H1 (cell line): ENCODE data around the gene LARP1. TPM values are rescaled to one million over a fixed set of nuclear protein-coding genes. Genes with fewer than 3 reads are reported as not detected.

Source experiments
- CTCF ChIA-PET: fragments of 300-600 bp; sonication (Branson Sonifier 250); formaldehyde crosslinking; loops from one replicate; lab custom pipeline; 2021; ENCODE audit not compliant: partially characterized antibody; lab: Charles Lee
- POLR2A ChIA-PET: fragments of 300-600 bp; sonication (Branson Sonifier 250); formaldehyde crosslinking; loops from one replicate; lab custom pipeline; 2021; ENCODE audit warnings: inconsistent platforms; ENCODE audit not compliant: partially characterized antibody; lab: Charles Lee
- DNase-seq, 2 experiments: peaks; one replicate each; pipeline versions ENCODE4 v3.0.0 to v3.0.0-alpha.2; 2010 to 2022; ENCODE audit warnings: low spot score in 2 of 2, low read depth in 1 of 2, mixed read lengths in 1 of 2
- FAIRE-seq: peaks from 2 replicates; lab custom pipeline; 2011; peaks lifted over from hg19 to GRCh38; lab: Jason Lieb, UNC
- H2AFZ ChIP-seq: 2 replicates; pipeline ENCODE4 v1.8.1; 2012; ENCODE audit warnings: low read length, inconsistent platforms
- H2AK5ac ChIP-seq: 2 replicates; pipeline ENCODE4 v1.6.1; 2013; ENCODE audit warnings: low read depth, low read length
- H2BK120ac ChIP-seq: replicated peaks from 2 replicates; pipeline ENCODE3; 2013; ENCODE audit warnings: low read depth, low read length, inconsistent platforms
- H2BK12ac ChIP-seq: 2 replicates; pipeline ENCODE4 v1.6.1; 2013; ENCODE audit warnings: low read depth, low read length
- H2BK15ac ChIP-seq: 2 replicates; pipeline ENCODE4 v1.6.1; 2013; ENCODE audit warnings: low read length
- H2BK20ac ChIP-seq: 2 replicates; pipeline ENCODE4 v1.6.1; 2013; ENCODE audit warnings: low read length
- H2BK5ac ChIP-seq: 2 replicates; pipeline ENCODE4 v1.6.1; 2013; ENCODE audit warnings: low read depth, low read length
- H3K14ac ChIP-seq: 2 replicates; pipeline ENCODE4 v1.6.1; 2013; ENCODE audit warnings: inconsistent platforms; ENCODE audit not compliant: insufficient read length
- H3K18ac ChIP-seq: 2 replicates; pipeline ENCODE4 v1.6.1; 2013; ENCODE audit warnings: low read length; ENCODE audit errors: extremely low read depth
- H3K23ac ChIP-seq: 2 replicates; pipeline ENCODE4 v1.6.1; 2013; ENCODE audit warnings: inconsistent platforms; ENCODE audit not compliant: insufficient read length
- H3K23me2 ChIP-seq: 2 replicates; pipeline ENCODE4 v1.6.1; 2013; ENCODE audit warnings: low read depth, low read length
- H3K27ac ChIP-seq: 2 replicates; pipeline ENCODE4 v1.6.1; 2011; ENCODE audit warnings: low read depth, low read length, inconsistent platforms
- H3K27me3 ChIP-seq, 4 experiments: replicated peaks in 1 of 4; 1 replicate in 1 of 4; 2 replicates in 3 of 4; pipeline versions ENCODE4 v1.6.1 to v1.8.1; 2011 to 2013; ENCODE audit warnings: low read length in 3 of 4, mild to moderate bottlenecking in 3 of 4, inconsistent platforms in 2 of 4, mixed read lengths in 2 of 4, moderate library complexity in 1 of 4; ENCODE audit not compliant: control insufficient read depth in 3 of 4, insufficient read depth in 3 of 4; ENCODE audit errors: extremely low read depth in 1 of 4
- H3K36me3 ChIP-seq, 4 experiments: 2 replicates each; pipeline versions ENCODE4 v1.6.1 to v1.8.1; 2011 to 2013; ENCODE audit warnings: mild to moderate bottlenecking in 4 of 4, low read length in 3 of 4, moderate library complexity in 2 of 4, control low read depth in 1 of 4, inconsistent platforms in 1 of 4; ENCODE audit not compliant: insufficient read depth in 4 of 4, control insufficient read depth in 2 of 4
- H3K4ac ChIP-seq: replicated peaks from 2 replicates; pipeline ENCODE3; 2013; ENCODE audit warnings: low read length, low read depth, mixed read lengths, inconsistent platforms; ENCODE audit not compliant: insufficient read length
- H3K4me1 ChIP-seq, 4 experiments: replicated peaks in 1 of 4; 1 replicate in 1 of 4; 2 replicates in 3 of 4; pipeline versions ENCODE4 v1.6.1 to v1.8.1; 2011 to 2013; ENCODE audit warnings: low read length in 3 of 4, inconsistent platforms in 2 of 4, mixed read lengths in 1 of 4; ENCODE audit not compliant: insufficient read depth in 4 of 4, control insufficient read depth in 3 of 4
- H3K4me2 ChIP-seq, 2 experiments: 2 replicates each; pipeline versions ENCODE4 v1.6.1 to v1.8.1; 2011 to 2013; ENCODE audit warnings: low read depth in 2 of 2, low read length in 2 of 2, control low read depth in 1 of 2, inconsistent platforms in 1 of 2, mild to moderate bottlenecking in 1 of 2; ENCODE audit not compliant: insufficient read depth in 1 of 2
- H3K4me3 ChIP-seq, 4 experiments: fragments of 200-600, 300-600 bp in 1 of 4; sonication (generic), shearing (Covaris generic), sonication (Bioruptor Twin) in 1 of 4; 2 replicates each; pipeline versions ENCODE4 v1.5.1 to v1.8.1; 2011 to 2016; ENCODE audit warnings: low read length in 4 of 4, low read depth in 3 of 4, control low read depth in 2 of 4, inconsistent platforms in 2 of 4, mild to moderate bottlenecking in 2 of 4, mixed read lengths in 1 of 4, moderate library complexity in 1 of 4; ENCODE audit not compliant: insufficient read depth in 2 of 4; ENCODE audit errors: extremely low read depth in 1 of 4
- H3K56ac ChIP-seq: replicated peaks from 2 replicates; pipeline ENCODE3; 2013; ENCODE audit warnings: low read depth, mild to moderate bottlenecking, mixed read lengths, low read length, inconsistent platforms; ENCODE audit not compliant: insufficient read length
- H3K79me1 ChIP-seq: 2 replicates; pipeline ENCODE4 v1.6.1; 2013; ENCODE audit warnings: low read depth, low read length, control low read depth
- H3K79me2 ChIP-seq, 2 experiments: 2 replicates each; pipeline versions ENCODE4 v1.6.1 to v1.8.1; 2012 to 2013; ENCODE audit warnings: low read length in 2 of 2, mild to moderate bottlenecking in 2 of 2, inconsistent platforms in 1 of 2; ENCODE audit not compliant: insufficient read depth in 2 of 2, control insufficient read depth in 1 of 2
- H3K9ac ChIP-seq, 4 experiments: replicated peaks in 1 of 4; 1 replicate in 1 of 4; 2 replicates in 3 of 4; pipeline versions ENCODE4 v1.6.1 to v1.8.1; 2011 to 2013; ENCODE audit warnings: low read depth in 3 of 4, low read length in 3 of 4, control low read depth in 2 of 4, mild to moderate bottlenecking in 2 of 4, moderate library complexity in 2 of 4, inconsistent platforms in 1 of 4; ENCODE audit errors: extremely low read depth in 1 of 4
- H3K9me3 ChIP-seq, 2 experiments: 2 replicates each; pipeline versions ENCODE4 v1.6.1 to v1.8.1; 2012 to 2013; ENCODE audit warnings: mild to moderate bottlenecking in 2 of 2, moderate library complexity in 2 of 2, control low read depth in 1 of 2, inconsistent platforms in 1 of 2, low read depth in 1 of 2, low read length in 1 of 2, mixed read lengths in 1 of 2; ENCODE audit not compliant: insufficient read depth in 2 of 2
- H4K20me1 ChIP-seq, 2 experiments: replicated peaks in 1 of 2; 2 replicates each; pipeline versions ENCODE3 to v1.8.1; 2011 to 2013; ENCODE audit warnings: inconsistent platforms in 2 of 2, low read length in 2 of 2, mild to moderate bottlenecking in 1 of 2; ENCODE audit not compliant: insufficient read depth in 2 of 2, control insufficient read depth in 1 of 2
- H4K5ac ChIP-seq: 2 replicates; pipeline ENCODE4 v1.6.1; 2013; ENCODE audit warnings: low read length, low read depth, mixed read lengths, inconsistent platforms; ENCODE audit not compliant: insufficient read length
- H4K8ac ChIP-seq: 2 replicates; pipeline ENCODE4 v1.8.0; 2013; ENCODE audit warnings: mild to moderate bottlenecking, moderate library complexity, low read length, inconsistent platforms; ENCODE audit not compliant: insufficient read depth; ENCODE audit errors: extremely low read depth
- H4K91ac ChIP-seq: replicated peaks from 2 replicates; pipeline ENCODE3; 2013; ENCODE audit warnings: low read length, mixed read lengths, inconsistent platforms; ENCODE audit not compliant: insufficient read length
- POLR2AphosphoS5 ChIP-seq: IDR thresholded peaks from 2 replicates; pipeline ENCODE4 v1.6.1; 2011; ENCODE audit warnings: low read depth, low read length
- WGBS, 2 experiments: shearing (Covaris generic) in 1 of 2; methylation state at CpG; one replicate each; pipeline versions ENCODE4 v1.1.6 to v1.1.7; 2013 to 2015; ENCODE audit warnings: low lambda C conversion rate in 2 of 2, mixed read lengths in 2 of 2, inconsistent platforms in 1 of 2, low coverage in 1 of 2, missing lambda C conversion rate in 1 of 2; ENCODE audit not compliant: insufficient replicate concordance in 2 of 2, insufficient coverage in 1 of 2, insufficient read length in 1 of 2; ENCODE audit errors: extremely low coverage in 1 of 2, missing lambda C conversion rate in 1 of 2; 5-methylcytosine and 5-hydroxymethylcytosine counted together
- polyA plus RNA-seq, 7 experiments: library from polyadenylated mRNA; depleted of rRNA in 3 of 7; stranded (reverse) in 5 of 7; unstranded in 2 of 7; fragments of >200 nt in 5 of 7; fragments of 200-250 nt in 2 of 7; gene quantifications; 1 replicate in 5 of 7; 2 replicates in 1 of 7; 4 replicates in 1 of 7; pipeline versions ENCODE4 v1.2.1 to v1.2.3, GENCODE V29; 2011 to 2013; ENCODE audit warnings: missing spikeins in 2 of 7, mixed read lengths in 2 of 7
- total RNA-seq: library from RNA; stranded (reverse); fragmentation: NEBNext Ultra II Directional; extraction: Animal tissue kit (Norgen Biotek cat#: 25700); gene quantifications from 2 replicates; pipeline ENCODE4 v1.2.1, GENCODE V29; 2021
- TF ChIP-seq, protein P1 (sequence below): IDR thresholded peaks from 2 replicates; pipeline ENCODE4 v1.6.1; 2012; ENCODE audit warnings: low read length, inconsistent platforms

The LARP1 gene
- total and polyA plus RNA-seq, 2 of the 8 experiments (the other 6 are each of a cell fraction or from before 2014, with no cell fraction given), result 106 to 422 TPM

DNA sequence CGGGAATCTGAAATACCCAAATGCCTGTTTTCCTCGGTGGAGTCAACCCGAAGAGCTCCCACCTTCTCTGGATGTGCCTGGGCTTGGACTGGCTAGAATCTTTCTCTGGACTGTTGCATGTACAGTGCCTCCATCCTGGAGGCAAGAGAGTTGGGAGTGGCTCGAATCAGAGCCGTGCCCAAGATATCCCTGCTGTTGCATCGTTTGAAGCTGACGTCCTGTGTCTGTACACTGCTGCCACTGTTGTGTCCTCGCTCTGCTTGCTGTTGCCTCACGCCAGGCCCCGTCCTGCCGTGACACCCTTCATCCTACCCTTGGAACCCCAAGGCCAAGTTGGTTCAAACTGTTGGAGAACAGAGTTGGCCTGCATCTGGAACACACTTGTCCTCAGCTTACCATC lies 59.8 kb downstream of the LARP1 start:
- no peaks in the 10 kb centered on the region for H3K27me3 ChIP-seq
- H3K79me1 ChIP-seq, result peaks cover 5% of the 10 kb centered on the region
- H4K5ac ChIP-seq, result no peak overlapping the region
- H3K4me1 ChIP-seq, result peaks cover 0 to 2% (median 0%) of the 10 kb centered on the region in 4 experiments; a peak in 1 of 7 replicates
- no peak overlapping the region for H2AK5ac ChIP-seq
- 96% methylated on average over 11 of the region's 11 CpGs; no CpG with 5 or more reads in 1 of the 2 experiments for WGBS, 2 experiments
- TF ChIP-seq, protein P1, sequence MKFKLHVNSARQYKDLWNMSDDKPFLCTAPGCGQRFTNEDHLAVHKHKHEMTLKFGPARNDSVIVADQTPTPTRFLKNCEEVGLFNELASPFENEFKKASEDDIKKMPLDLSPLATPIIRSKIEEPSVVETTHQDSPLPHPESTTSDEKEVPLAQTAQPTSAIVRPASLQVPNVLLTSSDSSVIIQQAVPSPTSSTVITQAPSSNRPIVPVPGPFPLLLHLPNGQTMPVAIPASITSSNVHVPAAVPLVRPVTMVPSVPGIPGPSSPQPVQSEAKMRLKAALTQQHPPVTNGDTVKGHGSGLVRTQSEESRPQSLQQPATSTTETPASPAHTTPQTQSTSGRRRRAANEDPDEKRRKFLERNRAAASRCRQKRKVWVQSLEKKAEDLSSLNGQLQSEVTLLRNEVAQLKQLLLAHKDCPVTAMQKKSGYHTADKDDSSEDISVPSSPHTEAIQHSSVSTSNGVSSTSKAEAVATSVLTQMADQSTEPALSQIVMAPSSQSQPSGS, result no peak
- peak; percentile 41; the same call in 1 of the 2 replicates for TF ChIP-seq POLR2AphosphoS5
- TF ChIP-seq, all 59 proteins: peak for 1
- H4K20me1 ChIP-seq, result peaks cover 4 to 17% of the 10 kb centered on the region in 2 experiments
- H3K27ac ChIP-seq, result no peak overlapping the region
- CTCF ChIA-PET, result interaction anchor here (1.6 to 3.4 kb wide), 2 partner anchors 9 to 165 kb away, joined by 3 to 12 read pairs; no protein-coding TSS in a partner anchor
- FAIRE-seq (no peak), DNase-seq (no peak)
- H2BK5ac ChIP-seq, result no peak overlapping the region
- no peak overlapping the region for H4K8ac ChIP-seq
- H2BK15ac ChIP-seq, result no peak overlapping the region
- H4K91ac ChIP-seq, result no peak overlapping the region
- H2BK12ac ChIP-seq, result no peak overlapping the region
- peaks cover 26 to 84% (median 60%) of the 10 kb centered on the region in 4 experiments for H3K36me3 ChIP-seq
- no peak overlapping the region for H2AFZ ChIP-seq
- H3K79me2 ChIP-seq, result peaks cover 0 to 8% of the 10 kb centered on the region in 2 experiments; a peak in 1 of 4 replicates
- H3K56ac ChIP-seq, result no peak overlapping the region
- no peaks in the 10 kb centered on the region for H3K9me3 ChIP-seq
- H3K23me2 ChIP-seq, result no peaks in the 10 kb centered on the region
- no peak overlapping the region for H2BK120ac ChIP-seq
- POLR2A ChIA-PET, result interaction anchor here (1.0 kb wide), 1 partner anchor 27 kb away, joined by 3 read pairs; no protein-coding TSS in a partner anchor
- H3K9ac ChIP-seq, result no peak overlapping the region
- H3K18ac ChIP-seq, result no peak overlapping the region
- no peak overlapping the region for H3K14ac ChIP-seq
- no peak overlapping the region for H3K23ac ChIP-seq
- no peak overlapping the region for H3K4me3 ChIP-seq
- no peak overlapping the region for H3K4me2 ChIP-seq
- H2BK20ac ChIP-seq, result no peak overlapping the region
- no peak overlapping the region for H3K4ac ChIP-seq
